ENCODE data around the gene KLF12.
A peak's percentile ranks its signal among the peaks of the same experiment; 100 is the strongest.

KLF12 gene

GRCh38 chr13:74134221-74134776 is at the start of gene KLF12:
KLF12 (minus strand) TSS chr13:74134404.
- peaks cover 15% of the 10 kb centered on the region; the same call in 1 of the 2 replicates for H3K4me1 ChIP-seq (ENCODE audit: low read length)
- H3F3A ChIP-seq (ENCODE audit: insufficient read depth, low read length) = peaks cover 16% of the 10 kb centered on the region
- no peaks in the 10 kb centered on the region for H3K27me3 ChIP-seq (replicated peaks; ENCODE audit: insufficient read depth, low read length)
- H3K9ac ChIP-seq (ENCODE audit: low read length) = peak within 1 kb of the TSS; percentile 79
- H3K4me2 ChIP-seq (ENCODE audit: low read depth, low read length) = peak within 1 kb of the TSS; percentile 66
- H2AFZ ChIP-seq (ENCODE audit: low read length) = peak within 1 kb of the TSS; percentile 91
- TF ChIP-seq CTCF (IDR thresholded peaks at IDR 0.05; ENCODE audit: low read length) = no peak
- DNase-seq = peak; percentile 96
- H3K79me2 ChIP-seq (ENCODE audit: low read length) = peaks cover 45% of the 10 kb centered on the region
- peak within 1 kb of the TSS; percentile 92 for H3K4me3 ChIP-seq (ENCODE audit: low read length)
- no peaks in the 10 kb centered on the region for H3K36me3 ChIP-seq (replicated peaks; ENCODE audit: insufficient read depth, low read length)
- H4K20me1 ChIP-seq (ENCODE audit: insufficient read depth, low read length) = no peaks in the 10 kb centered on the region
- H3K27ac ChIP-seq (ENCODE audit: low read length) = peak within 1 kb of the TSS; percentile 77
- no peaks in the 10 kb centered on the region for H3K9me2 ChIP-seq (replicated peaks; ENCODE audit: insufficient read depth, low read length)
- no peaks in the 10 kb centered on the region for H3K9me3 ChIP-seq (replicated peaks; ENCODE audit: insufficient read depth, low read length)

GRCh38 chr13:74182491-74182890 is 48.3 kb upstream of the KLF12 start:
- H3F3A ChIP-seq (ENCODE audit: insufficient read depth, low read length) = no peaks in the 10 kb centered on the region

GRCh38 chr13:74174810-74175209 is 40.6 kb upstream of the KLF12 start:
- Histone ChIP-seq H3K9me3 (replicated peaks; ENCODE audit: insufficient read depth, low read length) (no peaks in the 10 kb centered on the region), H3K9ac (ENCODE audit: low read length) (no peak overlapping the region), H2AFZ (ENCODE audit: low read length) (no peak overlapping the region), H3K27me3 (replicated peaks; ENCODE audit: insufficient read depth, low read length) (no peaks in the 10 kb centered on the region), H3K4me3 (ENCODE audit: low read length) (no peak overlapping the region), H3K4me1 (ENCODE audit: low read length) (no peaks in the 10 kb centered on the region), H3K27ac (ENCODE audit: low read length) (no peak overlapping the region), H3F3A (ENCODE audit: insufficient read depth, low read length) (no peaks in the 10 kb centered on the region), H3K79me2 (ENCODE audit: low read length) (no peaks in the 10 kb centered on the region), H3K36me3 (replicated peaks; ENCODE audit: insufficient read depth, low read length) (no peaks in the 10 kb centered on the region), H4K20me1 (ENCODE audit: insufficient read depth, low read length) (no peaks in the 10 kb centered on the region), H3K9me2 (replicated peaks; ENCODE audit: insufficient read depth, low read length) (no peaks in the 10 kb centered on the region), H3K4me2 (ENCODE audit: low read depth, low read length) (no peak overlapping the region)
- TF ChIP-seq EZH2phosphoT487 (IDR thresholded peaks at IDR 0.05; ENCODE audit: low read length) = no peak
- TF ChIP-seq CTCF (IDR thresholded peaks at IDR 0.05; ENCODE audit: low read length) = no peak
- no peak for TF ChIP-seq EZH2 (optimal IDR thresholded peaks at IDR 0.05; ENCODE audit: low read depth, low read length)
- no peak for DNase-seq

More at GRCh38 chr13:74182491-74182890, 48.3 kb upstream of the KLF12 start:
- H3K79me2 ChIP-seq (ENCODE audit: low read length) = no peaks in the 10 kb centered on the region
- TF ChIP-seq EZH2 (optimal IDR thresholded peaks at IDR 0.05; ENCODE audit: low read depth, low read length) = no peak
- TF ChIP-seq EZH2phosphoT487 (IDR thresholded peaks at IDR 0.05; ENCODE audit: low read length) = no peak
- TF ChIP-seq CTCF (IDR thresholded peaks at IDR 0.05; ENCODE audit: low read length) = no peak
- H2AFZ ChIP-seq (ENCODE audit: low read length) = no peak overlapping the region
- no peaks in the 10 kb centered on the region for H3K36me3 ChIP-seq (replicated peaks; ENCODE audit: insufficient read depth, low read length)
- no peaks in the 10 kb centered on the region for H3K9me2 ChIP-seq (replicated peaks; ENCODE audit: insufficient read depth, low read length)
- H3K9ac ChIP-seq (ENCODE audit: low read length) = no peak overlapping the region
- H3K9me3 ChIP-seq (replicated peaks; ENCODE audit: insufficient read depth, low read length) = no peaks in the 10 kb centered on the region
- no peaks in the 10 kb centered on the region for H4K20me1 ChIP-seq (ENCODE audit: insufficient read depth, low read length)
- H3K27me3 ChIP-seq (replicated peaks; ENCODE audit: insufficient read depth, low read length) = no peaks in the 10 kb centered on the region
- no peak overlapping the region for H3K4me2 ChIP-seq (ENCODE audit: low read depth, low read length)
- no peak overlapping the region for H3K4me3 ChIP-seq (ENCODE audit: low read length)
- H3K27ac ChIP-seq (ENCODE audit: low read length) = no peak overlapping the region
- no peak for DNase-seq
- H3K4me1 ChIP-seq (ENCODE audit: low read length) = no peaks in the 10 kb centered on the region
